GM19351 (cell line): ENCODE measurements around the gene SH3GL1.
A peak's percentile ranks its signal among the peaks of the same experiment; 100 is the strongest.

ENCODE experiments used
- ATAC-seq: cut with Tn5 transposase; IDR thresholded peaks from one replicate; pipeline ENCODE4 v1.9.1; 2021; ENCODE audit warnings: mild to moderate bottlenecking, moderate library complexity; ENCODE audit not compliant: unreplicated experiment

SH3GL1 gene

GRCh38 chr19:4401769-4402170, 1.4 kb upstream of the SH3GL1 start:
- ATAC-seq = no peak

GRCh38 chr19:4399812-4400134, 574 bp downstream of the SH3GL1 start:
- ATAC-seq = peak; percentile 7

DNA sequence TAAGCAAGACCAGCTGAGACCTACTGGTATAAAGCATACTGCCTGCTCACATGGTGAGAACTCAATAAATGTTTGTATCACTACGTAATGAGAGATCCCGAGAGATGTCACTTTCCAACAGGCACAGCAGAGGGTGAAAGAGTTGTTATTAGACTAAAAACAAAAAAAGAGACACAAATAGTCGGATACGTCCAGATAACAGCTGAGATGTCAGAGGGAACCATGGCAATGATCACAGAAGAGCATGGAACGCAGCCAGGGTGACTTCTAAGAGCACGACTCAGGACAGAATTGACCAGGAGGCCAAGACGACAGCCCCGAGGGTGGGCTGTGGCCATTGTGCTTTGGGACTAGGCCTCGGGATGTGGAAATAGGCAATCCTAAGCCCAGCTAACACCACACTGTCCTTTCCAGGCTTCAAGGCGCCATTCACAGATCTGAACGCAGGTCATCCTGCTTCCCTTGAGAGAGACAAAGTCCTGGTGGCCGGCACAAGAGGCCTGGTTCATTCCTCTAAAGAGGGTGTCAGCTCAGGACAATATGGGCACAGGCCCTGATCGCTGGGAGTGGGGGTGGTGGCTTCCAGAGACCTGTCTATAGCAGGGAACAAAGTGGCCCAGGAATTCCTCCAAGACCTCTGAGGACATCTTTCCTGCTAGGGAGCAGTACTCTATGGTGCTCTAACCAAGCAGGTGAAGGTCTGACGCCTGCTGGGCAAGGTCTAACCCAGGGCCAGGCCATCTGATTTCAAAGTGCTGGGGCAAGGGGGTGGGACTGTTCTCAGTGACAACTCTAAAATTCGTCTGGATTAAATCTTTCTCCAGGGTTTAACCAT, 3.2 kb downstream of the SH3GL1 start:
- no peak for ATAC-seq

DNA sequence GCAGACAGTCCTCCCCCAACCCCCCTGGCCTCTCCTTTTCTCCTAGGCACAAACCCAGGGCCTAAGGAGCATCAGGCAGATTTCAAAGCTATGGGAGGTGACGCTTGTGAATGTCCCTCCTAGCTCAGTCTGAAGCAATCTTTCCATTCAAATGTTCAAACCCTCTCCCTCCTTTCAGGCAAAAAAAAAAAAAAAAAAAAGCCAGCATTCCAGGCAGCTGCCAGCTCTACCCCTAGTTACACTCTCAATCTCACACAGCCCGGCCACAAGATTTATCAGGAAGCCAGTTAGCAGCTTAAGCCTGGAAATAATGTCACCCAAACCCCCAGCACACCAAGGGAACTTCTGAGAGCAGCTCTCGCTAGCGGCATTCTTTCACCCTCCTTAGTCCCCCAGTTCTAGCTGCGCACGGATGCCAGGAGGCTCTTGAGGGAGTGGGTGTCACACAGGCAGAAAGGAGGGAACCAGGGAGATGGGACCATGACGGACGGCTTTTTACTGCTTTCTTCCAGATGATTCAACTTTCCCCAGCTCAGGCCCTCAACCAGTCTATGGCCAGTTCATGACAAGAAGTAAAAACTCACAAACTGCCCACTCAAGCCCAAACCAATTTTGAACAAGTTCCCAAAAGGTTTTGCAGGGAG, 6.3 kb downstream of the SH3GL1 start:
- ATAC-seq = no peak

GRCh38 chr19:4391701-4392483, 8.5 kb downstream of the SH3GL1 start:
- ATAC-seq = no peak

- ATAC-seq = no peak
Observed at GRCh38 chr19:4391306-4391693, 9.0 kb downstream of the SH3GL1 start.

DNA sequence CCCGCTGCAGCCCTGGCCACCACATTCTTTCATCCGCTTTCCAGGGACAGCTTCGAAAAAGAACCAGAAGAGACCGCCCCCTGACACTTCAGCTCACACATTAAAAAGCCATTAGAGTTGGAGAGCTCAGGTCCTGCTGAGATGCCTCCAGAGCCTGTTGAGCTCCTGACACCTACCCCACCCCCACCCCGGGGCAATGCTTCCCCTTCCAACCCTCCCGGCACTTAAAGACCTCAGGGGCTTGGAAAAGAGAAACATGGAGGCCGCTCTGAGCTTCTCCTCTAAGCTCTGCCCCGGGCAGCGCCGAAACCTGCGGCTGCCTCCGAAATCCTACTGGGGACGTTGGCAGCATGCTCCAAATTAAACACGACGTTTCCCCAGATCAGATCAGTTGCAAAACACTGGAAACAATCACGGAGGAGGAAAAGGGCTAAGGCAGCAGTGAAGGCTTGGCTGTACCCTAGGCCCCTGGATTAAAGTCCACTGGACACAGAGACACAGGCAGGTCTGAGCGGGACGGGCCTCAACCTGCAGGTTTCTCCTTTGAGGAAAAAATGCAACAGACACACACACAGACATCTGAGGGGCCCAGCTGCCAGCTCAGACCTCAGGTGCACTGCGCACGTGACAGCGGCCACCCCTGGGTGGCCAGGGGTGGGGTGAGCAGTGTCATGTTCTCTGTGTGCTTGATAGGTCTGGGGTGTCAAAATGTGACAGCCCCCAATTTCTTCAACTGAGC, 9.6 kb downstream of the SH3GL1 start:
- no peak for ATAC-seq

- no peak for ATAC-seq
Observed at GRCh38 chr19:4390017-4390566, 10.3 kb downstream of the SH3GL1 start.

DNA sequence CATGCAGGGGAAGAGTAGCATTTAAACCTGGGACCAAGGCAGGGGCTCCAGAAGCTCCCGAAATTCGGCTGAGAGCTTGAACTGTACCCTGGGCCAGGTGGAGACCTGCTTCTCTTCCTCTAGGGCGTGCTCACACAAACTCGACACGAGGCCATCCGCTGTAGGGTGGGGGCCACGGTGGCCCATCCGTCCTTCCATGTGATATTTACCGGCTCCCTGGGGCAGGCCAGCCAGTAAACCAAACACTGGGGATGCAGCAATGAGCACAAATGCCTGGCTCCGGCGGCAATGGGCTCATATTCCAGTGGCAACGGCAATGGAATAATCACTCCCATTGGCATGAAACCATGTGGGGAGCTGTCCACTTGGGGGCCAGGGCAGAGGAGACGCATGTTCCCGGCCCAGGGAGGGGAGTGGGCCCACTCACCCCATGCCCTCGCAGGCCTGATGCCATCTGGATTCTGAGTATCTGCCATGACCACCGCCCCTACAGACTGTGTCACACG, 10.8 kb downstream of the SH3GL1 start:
- no peak for ATAC-seq

DNA sequence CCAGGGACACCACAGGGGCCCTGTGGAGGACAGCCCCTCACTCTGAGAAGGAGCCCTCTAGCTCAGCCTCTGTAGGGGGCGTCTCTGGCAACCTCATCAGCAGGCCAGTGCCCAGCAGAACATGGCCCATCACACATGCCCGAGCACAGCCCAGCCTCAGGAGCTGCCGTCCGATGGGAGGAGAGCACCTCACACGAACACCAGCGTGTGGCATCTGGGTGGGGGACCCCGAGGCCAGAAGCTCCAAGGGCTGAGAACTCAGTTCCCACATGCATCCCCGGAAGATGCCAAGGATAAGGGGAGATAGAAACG, 11.3 kb downstream of the SH3GL1 start:
- ATAC-seq = no peak

GRCh38 chr19:4388337-4389063, 11.8 kb downstream of the SH3GL1 start:
- ATAC-seq = no peak

- ATAC-seq = no peak
Observed at GRCh38 chr19:4386041-4386782, 14.1 kb downstream of the SH3GL1 start.

DNA sequence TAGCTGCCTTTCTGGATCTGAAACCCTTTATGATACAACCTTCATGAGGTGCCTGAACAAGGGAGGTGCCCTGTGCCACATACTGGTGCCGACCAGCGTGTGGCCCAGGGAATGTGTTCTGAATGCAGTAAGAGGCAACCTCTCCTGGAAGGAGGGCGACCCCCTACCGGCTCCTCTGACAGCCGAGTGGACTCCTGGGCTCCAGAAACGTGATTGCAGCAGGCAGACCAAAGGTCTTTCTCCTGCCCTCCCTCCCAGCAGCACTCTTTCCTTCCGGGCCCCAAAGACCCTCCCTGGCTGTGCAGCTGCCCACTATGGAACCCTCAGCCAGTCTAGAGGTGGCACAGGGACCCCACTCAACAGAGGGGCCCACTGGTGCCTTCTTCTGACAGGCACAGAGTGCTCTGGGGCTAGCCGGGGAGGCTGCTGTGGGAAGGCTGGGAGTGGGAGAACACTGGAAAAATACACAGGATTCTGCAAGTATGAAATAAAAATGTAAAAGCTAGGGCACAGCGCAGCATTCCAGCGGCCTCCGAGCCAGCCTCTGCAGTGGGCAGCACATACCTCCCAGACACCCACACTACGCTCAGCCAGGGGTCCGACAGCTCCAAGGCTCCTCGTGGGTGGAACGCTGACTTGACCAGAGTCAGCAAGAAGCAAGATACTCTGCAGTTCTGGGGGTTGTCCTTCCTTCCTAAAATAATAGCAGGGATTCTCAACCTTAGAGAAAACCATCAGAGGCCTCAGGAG, 14.9 kb downstream of the SH3GL1 start:
- ATAC-seq = no peak

DNA sequence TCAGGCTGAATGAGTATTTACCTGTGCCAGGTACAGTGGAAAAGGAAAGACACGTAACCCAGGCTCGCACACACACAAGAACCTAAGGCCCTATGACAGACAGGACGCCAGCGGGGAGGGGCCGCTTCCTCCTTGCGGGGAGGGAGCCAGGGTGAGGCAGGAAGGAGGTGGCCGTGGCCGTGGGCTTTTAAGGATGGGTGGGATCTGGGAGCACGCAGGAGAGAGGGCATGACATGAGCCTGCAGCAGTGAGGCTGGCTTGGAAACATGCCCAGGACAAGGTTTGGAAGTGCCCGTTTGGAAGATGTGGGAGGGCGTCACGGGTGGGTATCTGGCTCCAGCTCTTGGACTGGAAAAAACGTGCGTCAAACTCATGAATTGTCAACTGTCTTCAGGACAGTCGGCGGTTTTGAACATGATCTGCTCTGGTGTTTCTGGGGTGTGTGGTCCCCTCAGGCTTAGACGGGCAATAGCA, 20.1 kb downstream of the SH3GL1 start:
- ATAC-seq = no peak

- no peak for ATAC-seq
Observed at GRCh38 chr19:4379383-4380253, 20.7 kb downstream of the SH3GL1 start.

- ATAC-seq = no peak
Observed at GRCh38 chr19:4378886-4379285, 21.5 kb downstream of the SH3GL1 start.

DNA sequence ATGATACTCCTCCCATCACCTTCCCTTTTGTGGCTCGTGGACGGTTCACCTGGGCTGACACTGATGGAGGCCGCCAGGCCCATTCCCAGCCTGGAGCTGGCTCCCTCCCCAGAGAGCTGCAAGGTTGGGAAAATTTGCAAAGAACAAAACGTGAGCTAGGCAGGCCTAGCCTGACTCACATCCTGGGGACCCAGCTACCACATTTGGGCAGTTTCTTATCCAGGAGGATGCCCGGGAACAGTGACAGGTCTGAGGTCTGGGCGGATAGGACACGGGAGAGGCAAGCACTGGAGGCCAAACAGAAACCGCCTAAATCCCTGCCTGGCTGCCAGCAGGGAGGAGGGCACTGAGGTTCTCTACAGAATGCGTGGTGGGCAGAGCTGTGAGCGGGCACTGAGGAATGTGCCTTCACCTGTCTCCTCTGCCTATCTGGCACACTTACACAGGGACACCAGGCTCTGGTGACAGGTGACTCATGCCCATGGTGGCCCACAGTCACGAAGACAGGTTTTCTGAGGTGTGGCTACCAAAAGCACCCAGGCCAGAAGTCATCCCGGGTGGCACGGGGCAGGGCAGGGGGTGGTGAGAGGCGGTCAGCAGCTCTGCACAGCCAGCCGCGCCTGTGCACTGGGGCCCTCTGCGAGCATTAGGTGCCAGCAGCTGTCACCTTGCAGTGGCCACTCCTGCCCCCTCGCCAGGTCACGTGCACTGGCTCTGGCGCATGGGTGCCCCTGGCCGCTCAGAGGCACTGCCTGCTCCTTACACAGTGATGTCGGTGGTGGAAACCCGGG, 23.2 kb downstream of the SH3GL1 start:
- no peak for ATAC-seq
